ENCODE data around the gene NIN. TPM values are rescaled to one million over a fixed set of nuclear protein-coding genes. Genes with fewer than 3 reads are reported as not detected.

Gene NIN
- polyA plus RNA-seq, 1 donor from 2014 or later: 47.6 TPM

DNA sequence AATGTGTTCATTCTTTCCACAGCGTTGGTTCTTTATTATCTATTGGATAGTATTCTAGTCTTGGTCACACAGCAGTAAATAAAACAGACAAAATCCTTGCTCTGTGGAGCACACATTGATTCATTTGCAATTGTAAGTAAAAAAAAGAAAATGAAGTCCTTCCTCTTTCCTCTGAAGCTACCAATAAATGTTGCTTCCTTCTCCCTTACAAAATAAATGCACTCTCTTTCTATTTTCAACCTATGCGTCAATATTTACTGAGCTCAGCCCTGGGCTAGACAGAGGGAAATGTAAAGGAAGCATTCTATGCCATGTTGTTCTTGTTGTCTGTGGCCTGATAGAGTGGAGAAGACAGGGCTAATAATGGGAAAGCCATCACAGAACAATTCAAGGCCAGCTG is 43.8 kb upstream of the NIN start:
- H2AFZ ChIP-seq (ENCODE audit: low read depth, low read length): no peak overlapping the region
- no peak overlapping the region for H3K4me3 ChIP-seq (ENCODE audit: low read length)
- H3F3A ChIP-seq (ENCODE audit: insufficient read depth, low read length, poor library complexity, severe bottlenecking): no peaks in the 10 kb centered on the region
- no peaks in the 10 kb centered on the region for H3K9me2 ChIP-seq (ENCODE audit: insufficient read depth, low read length)
- H3K4me2 ChIP-seq (ENCODE audit: low read length): no peak overlapping the region
- TF ChIP-seq, protein P1, sequence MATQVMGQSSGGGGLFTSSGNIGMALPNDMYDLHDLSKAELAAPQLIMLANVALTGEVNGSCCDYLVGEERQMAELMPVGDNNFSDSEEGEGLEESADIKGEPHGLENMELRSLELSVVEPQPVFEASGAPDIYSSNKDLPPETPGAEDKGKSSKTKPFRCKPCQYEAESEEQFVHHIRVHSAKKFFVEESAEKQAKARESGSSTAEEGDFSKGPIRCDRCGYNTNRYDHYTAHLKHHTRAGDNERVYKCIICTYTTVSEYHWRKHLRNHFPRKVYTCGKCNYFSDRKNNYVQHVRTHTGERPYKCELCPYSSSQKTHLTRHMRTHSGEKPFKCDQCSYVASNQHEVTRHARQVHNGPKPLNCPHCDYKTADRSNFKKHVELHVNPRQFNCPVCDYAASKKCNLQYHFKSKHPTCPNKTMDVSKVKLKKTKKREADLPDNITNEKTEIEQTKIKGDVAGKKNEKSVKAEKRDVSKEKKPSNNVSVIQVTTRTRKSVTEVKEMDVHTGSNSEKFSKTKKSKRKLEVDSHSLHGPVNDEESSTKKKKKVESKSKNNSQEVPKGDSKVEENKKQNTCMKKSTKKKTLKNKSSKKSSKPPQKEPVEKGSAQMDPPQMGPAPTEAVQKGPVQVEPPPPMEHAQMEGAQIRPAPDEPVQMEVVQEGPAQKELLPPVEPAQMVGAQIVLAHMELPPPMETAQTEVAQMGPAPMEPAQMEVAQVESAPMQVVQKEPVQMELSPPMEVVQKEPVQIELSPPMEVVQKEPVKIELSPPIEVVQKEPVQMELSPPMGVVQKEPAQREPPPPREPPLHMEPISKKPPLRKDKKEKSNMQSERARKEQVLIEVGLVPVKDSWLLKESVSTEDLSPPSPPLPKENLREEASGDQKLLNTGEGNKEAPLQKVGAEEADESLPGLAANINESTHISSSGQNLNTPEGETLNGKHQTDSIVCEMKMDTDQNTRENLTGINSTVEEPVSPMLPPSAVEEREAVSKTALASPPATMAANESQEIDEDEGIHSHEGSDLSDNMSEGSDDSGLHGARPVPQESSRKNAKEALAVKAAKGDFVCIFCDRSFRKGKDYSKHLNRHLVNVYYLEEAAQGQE (IDR thresholded peaks at IDR 0.05; ENCODE audit: borderline replicate concordance): no peak
- no peak for TF ChIP-seq RAD21 (conservative IDR thresholded peaks at IDR 0.05)
- no peak for TF ChIP-seq EP300 (conservative IDR thresholded peaks at IDR 0.05; ENCODE audit: poor library complexity, severe bottlenecking)
- TF ChIP-seq, protein P2, sequence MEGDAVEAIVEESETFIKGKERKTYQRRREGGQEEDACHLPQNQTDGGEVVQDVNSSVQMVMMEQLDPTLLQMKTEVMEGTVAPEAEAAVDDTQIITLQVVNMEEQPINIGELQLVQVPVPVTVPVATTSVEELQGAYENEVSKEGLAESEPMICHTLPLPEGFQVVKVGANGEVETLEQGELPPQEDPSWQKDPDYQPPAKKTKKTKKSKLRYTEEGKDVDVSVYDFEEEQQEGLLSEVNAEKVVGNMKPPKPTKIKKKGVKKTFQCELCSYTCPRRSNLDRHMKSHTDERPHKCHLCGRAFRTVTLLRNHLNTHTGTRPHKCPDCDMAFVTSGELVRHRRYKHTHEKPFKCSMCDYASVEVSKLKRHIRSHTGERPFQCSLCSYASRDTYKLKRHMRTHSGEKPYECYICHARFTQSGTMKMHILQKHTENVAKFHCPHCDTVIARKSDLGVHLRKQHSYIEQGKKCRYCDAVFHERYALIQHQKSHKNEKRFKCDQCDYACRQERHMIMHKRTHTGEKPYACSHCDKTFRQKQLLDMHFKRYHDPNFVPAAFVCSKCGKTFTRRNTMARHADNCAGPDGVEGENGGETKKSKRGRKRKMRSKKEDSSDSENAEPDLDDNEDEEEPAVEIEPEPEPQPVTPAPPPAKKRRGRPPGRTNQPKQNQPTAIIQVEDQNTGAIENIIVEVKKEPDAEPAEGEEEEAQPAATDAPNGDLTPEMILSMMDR (IDR thresholded peaks at IDR 0.05; ENCODE audit: poor library complexity, severe bottlenecking): no peak
- no peak for TF ChIP-seq EZH2 (IDR thresholded peaks at IDR 0.05; ENCODE audit: borderline replicate concordance, insufficient read depth, low read length, poor library complexity, severe bottlenecking)
- TF ChIP-seq SMC3 (conservative IDR thresholded peaks at IDR 0.05; ENCODE audit: poor library complexity): no peak
- no peak for TF ChIP-seq TAF1 (IDR thresholded peaks at IDR 0.05; ENCODE audit: low read depth)
- peaks cover 24% of the 10 kb centered on the region for H3K27me3 ChIP-seq (ENCODE audit: insufficient read depth, low read depth, low read length)
- no peaks in the 10 kb centered on the region for H3K79me2 ChIP-seq (replicated peaks; ENCODE audit: insufficient read depth, low read length)
- no peak overlapping the region for H3K9ac ChIP-seq (ENCODE audit: low read length)
- no peaks in the 10 kb centered on the region for H4K20me1 ChIP-seq (ENCODE audit: insufficient read depth)
- H3K27ac ChIP-seq (ENCODE audit: low read length): no peak overlapping the region
- no peaks in the 10 kb centered on the region for H3K36me3 ChIP-seq (ENCODE audit: insufficient read depth, low read length)
- no peaks in the 10 kb centered on the region for H3K9me3 ChIP-seq (ENCODE audit: low read length)

- Histone ChIP-seq H3K4me3 (ENCODE audit: low read length) (no peak within 1 kb of the TSS), H3K36me3 (ENCODE audit: insufficient read depth, low read length) (no peaks in the 10 kb centered on the region), H2AFZ (ENCODE audit: low read depth, low read length) (no peak within 1 kb of the TSS), H3F3A (ENCODE audit: insufficient read depth, low read length, poor library complexity, severe bottlenecking) (no peaks in the 10 kb centered on the region), H3K27me3 (ENCODE audit: insufficient read depth, low read depth, low read length) (peaks cover 24% of the 10 kb centered on the region), H3K4me2 (ENCODE audit: low read length) (no peak within 1 kb of the TSS), H3K9me3 (ENCODE audit: low read length) (no peaks in the 10 kb centered on the region), H3K79me2 (replicated peaks; ENCODE audit: insufficient read depth, low read length) (no peaks in the 10 kb centered on the region), H4K20me1 (ENCODE audit: insufficient read depth) (no peaks in the 10 kb centered on the region), H3K27ac (ENCODE audit: low read length) (no peak within 1 kb of the TSS), H3K9me2 (ENCODE audit: insufficient read depth, low read length) (no peaks in the 10 kb centered on the region), H3K9ac (ENCODE audit: low read length) (no peak within 1 kb of the TSS)
- no peak for TF ChIP-seq TAF1 (IDR thresholded peaks at IDR 0.05; ENCODE audit: low read depth)
- TF ChIP-seq RAD21 (conservative IDR thresholded peaks at IDR 0.05): no peak
- TF ChIP-seq, protein P2 (IDR thresholded peaks at IDR 0.05; ENCODE audit: poor library complexity, severe bottlenecking): no peak
- TF ChIP-seq POLR2AphosphoS5 (IDR thresholded peaks at IDR 0.05): no peak
- TF ChIP-seq SMC3 (conservative IDR thresholded peaks at IDR 0.05; ENCODE audit: poor library complexity): no peak
- no peak for TF ChIP-seq MXI1 (conservative IDR thresholded peaks at IDR 0.05; ENCODE audit: poor library complexity, severe bottlenecking)
- no peak for TF ChIP-seq EZH2 (IDR thresholded peaks at IDR 0.05; ENCODE audit: borderline replicate concordance, insufficient read depth, low read length, poor library complexity, severe bottlenecking)
- TF ChIP-seq, protein P1 (IDR thresholded peaks at IDR 0.05; ENCODE audit: borderline replicate concordance): no peak
- no peak for TF ChIP-seq EP300 (conservative IDR thresholded peaks at IDR 0.05; ENCODE audit: poor library complexity, severe bottlenecking)
Measured at GRCh38 chr14:50871914-50872732, 41.2 kb upstream of the NIN start, which contains the start of gene ABHD12B. Gene ABHD12B (plus strand): TSS chr14:50872053. CDS start chr14:50872175, 122 bp downstream.
